HUES48 (cell line): Measurements from ENCODE around the gene FOXJ2.
"Not testable (repeated sequence)": the region's sequence is repeated elsewhere in the genome, so short reads cannot be mapped to it uniquely, and the experiment has no call there.

Experiments used
- H3K27ac ChIP-seq: one replicate; pipeline ENCODE4 v1.7.0; 2013; ENCODE audit warnings: low read depth, low read length, inconsistent platforms
- H3K27me3 ChIP-seq: 2 replicates; pipeline ENCODE4 v1.6.1; 2013; ENCODE audit warnings: mild to moderate bottlenecking, low read length; ENCODE audit not compliant: control insufficient read depth, insufficient read depth
- H3K36me3 ChIP-seq: 2 replicates; pipeline ENCODE4 v1.6.1; 2013; ENCODE audit warnings: low read length; ENCODE audit not compliant: control insufficient read depth, insufficient read depth
- H3K4me1 ChIP-seq: 2 replicates; pipeline ENCODE4 v1.6.1; 2013; ENCODE audit warnings: mild to moderate bottlenecking, low read length; ENCODE audit not compliant: control insufficient read depth, insufficient read depth
- H3K4me3 ChIP-seq: 2 replicates; pipeline ENCODE4 v1.5.1; 2013; ENCODE audit warnings: mild to moderate bottlenecking, low read depth, low read length
- H3K9ac ChIP-seq: 2 replicates; pipeline ENCODE4 v1.6.1; 2013; ENCODE audit warnings: mild to moderate bottlenecking, low read depth, low read length, moderate library complexity
- H3K9me3 ChIP-seq: 2 replicates; pipeline ENCODE4 v1.6.1; 2013; ENCODE audit warnings: low read length; ENCODE audit not compliant: control insufficient read depth, insufficient read depth

The FOXJ2 gene

DNA sequence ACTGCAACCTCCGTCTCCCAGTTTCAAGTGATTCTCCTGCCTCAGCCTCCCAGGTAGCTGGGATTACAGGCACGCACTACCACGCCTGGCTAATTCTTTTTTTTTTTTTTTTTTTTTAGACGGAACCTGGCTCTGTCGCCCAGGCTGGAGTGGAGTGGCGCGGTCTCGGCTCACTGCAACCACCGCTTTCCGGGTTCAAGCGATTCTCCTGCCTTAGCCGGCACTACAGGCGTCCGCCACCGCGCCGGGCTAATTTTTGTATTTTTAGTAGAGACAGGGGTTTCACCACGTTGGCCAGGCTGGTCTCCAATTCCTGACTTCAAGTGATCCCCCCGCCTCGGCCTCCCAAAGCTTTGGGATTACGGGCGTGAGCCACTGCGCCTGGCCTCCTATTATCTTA, 1.5 kb upstream of the FOXJ2 start:
- not testable (repeated sequence) for H3K27me3 ChIP-seq, H3K9ac ChIP-seq, H3K9me3 ChIP-seq, H3K4me3 ChIP-seq, H3K27ac ChIP-seq, H3K36me3 ChIP-seq
- peaks cover 21% of the 10 kb centered on the region for H3K4me1 ChIP-seq

DNA sequence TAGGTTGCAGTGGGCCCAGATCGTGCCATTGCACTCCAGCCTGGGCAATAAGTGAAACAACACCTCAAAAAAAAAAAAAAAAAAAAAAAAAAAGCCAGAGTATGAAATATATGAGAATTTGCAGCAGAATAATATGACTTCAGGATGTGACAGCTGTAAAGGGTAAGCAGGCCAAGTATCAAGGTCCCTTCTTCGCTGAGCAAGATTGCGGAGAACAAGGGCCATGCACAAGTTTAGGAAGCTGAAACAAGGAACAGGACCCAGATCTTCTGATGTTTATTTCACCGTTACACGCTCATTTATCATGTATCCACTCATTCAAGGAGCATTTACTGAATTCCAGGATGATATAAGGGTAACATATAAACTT, 659 bp upstream of the FOXJ2 start:
- Histone ChIP-seq H3K9me3 (no peaks in the 10 kb centered on the region), H3K4me3 (peak overlapping the region; percentile 85), H3K27me3 (no peaks in the 10 kb centered on the region), H3K4me1 (peaks cover 21% of the 10 kb centered on the region), H3K36me3 (no peaks in the 10 kb centered on the region), H3K27ac (no peak overlapping the region), H3K9ac (no peak overlapping the region; the same call in 1 of the 2 replicates)

DNA sequence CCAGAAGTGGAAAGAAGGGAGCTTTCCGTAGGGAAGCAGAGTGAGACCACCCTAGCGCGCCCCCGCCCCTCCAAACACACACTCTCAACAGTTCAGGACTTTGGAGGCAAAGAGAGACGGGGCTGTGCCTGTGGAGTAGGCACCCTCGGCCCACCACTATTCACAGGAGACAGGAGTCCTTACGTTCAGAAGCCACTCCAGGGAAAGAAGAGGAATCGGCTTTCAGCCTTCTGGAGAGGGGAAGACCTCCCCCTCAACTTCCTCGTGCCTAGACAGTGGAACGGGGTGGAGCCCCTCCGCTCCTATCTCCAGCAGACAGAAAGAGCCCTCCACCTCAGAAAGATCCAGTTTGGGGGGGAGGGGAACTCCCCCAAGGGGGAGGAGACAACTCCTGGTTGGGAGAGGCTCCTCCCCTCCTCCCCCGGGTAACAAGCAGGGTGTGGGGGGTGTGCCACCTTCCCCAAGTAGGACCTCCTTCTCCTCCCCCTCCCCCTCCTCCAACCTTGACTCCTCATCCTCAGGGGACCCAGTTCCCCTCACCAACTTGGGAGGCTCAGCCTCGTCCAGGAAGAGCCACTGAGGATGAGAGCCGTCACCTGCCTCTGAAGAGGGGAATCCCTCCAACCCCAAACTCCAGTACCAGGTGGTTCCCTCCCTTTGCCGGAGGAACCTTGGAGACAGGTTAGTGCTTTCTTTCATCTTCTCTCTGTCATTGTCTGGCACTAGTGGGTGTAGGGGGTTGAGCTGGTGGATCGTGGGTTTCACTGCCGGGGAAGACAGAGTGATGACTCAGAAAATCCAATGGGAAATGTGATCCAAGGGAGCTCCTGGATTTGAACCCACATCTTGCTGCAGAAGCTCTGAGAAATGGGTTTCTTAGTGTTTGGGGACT, 883 bp downstream of the FOXJ2 start:
- peak overlapping the region; percentile 85 for H3K4me3 ChIP-seq
- no peaks in the 10 kb centered on the region for H3K36me3 ChIP-seq
- no peaks in the 10 kb centered on the region for H3K9me3 ChIP-seq
- H3K9ac ChIP-seq, result peak overlapping the region; percentile 72
- no peaks in the 10 kb centered on the region for H3K27me3 ChIP-seq
- H3K27ac ChIP-seq, result peak overlapping the region; percentile 78
- peaks cover 36% of the 10 kb centered on the region for H3K4me1 ChIP-seq

DNA sequence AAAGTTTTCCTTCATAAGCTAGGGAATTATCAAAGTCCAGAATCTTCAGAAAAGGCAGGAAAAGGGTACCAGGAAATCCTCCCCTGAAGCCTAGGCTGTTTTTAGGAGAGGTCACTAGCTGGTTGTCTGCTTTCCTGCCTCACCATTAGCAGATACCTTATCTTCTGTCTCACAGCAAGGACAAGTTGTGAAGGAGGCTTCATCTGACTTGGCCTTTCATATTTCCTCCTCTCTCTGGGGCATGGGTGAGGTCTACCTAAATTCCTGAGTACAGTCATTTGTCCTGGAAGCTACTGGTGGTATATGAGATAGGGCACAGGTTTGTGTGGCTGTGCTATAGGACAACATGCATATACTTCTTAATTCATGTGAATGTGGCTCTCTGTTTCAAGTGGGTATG, 2.3 kb downstream of the FOXJ2 start:
- peaks cover 45% of the 10 kb centered on the region for H3K4me1 ChIP-seq
- 0 out of 2 replicates have a peak, but pooled peaks cover 3% of the 10 kb centered on the region for H3K36me3 ChIP-seq
- no peaks in the 10 kb centered on the region for H3K27me3 ChIP-seq
- no peaks in the 10 kb centered on the region for H3K9me3 ChIP-seq
- no peak overlapping the region for H3K4me3 ChIP-seq
- no peak overlapping the region for H3K9ac ChIP-seq
- no peak overlapping the region for H3K27ac ChIP-seq

DNA sequence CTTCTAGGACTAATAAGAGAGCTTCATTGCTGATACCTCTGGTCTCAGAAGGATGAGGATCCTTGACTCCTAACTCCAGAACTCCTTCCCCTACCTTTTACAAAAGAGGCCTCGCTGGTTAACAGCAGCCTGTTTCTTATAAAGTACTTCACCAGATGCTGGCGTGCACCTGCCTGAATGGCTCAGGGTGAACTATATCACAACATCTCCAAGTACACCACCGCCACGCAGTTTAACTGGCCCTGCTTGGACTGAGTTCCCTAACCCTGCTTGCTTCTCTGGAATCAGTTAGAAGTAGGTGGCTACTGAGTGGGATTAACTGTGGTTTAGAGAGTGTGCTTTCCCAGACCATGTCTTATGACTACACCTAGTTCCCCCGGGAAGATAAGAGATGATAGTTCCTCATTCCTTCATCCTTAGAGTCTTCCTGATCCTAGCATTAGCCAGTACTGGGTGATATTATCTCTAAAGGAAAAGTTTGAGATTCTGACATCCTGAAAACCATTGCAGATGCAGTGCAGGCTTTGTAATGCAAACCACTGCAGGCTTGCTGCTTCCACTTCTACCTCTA, 3.0 kb downstream of the FOXJ2 start:
- peaks cover 45% of the 10 kb centered on the region for H3K4me1 ChIP-seq
- H3K4me3 ChIP-seq, result 0 out of 2 replicates have a peak overlapping the region, but pooled peaks have one; percentile 5
- H3K27ac ChIP-seq, result peak overlapping the region; percentile 14
- no peaks in the 10 kb centered on the region for H3K9me3 ChIP-seq
- H3K27me3 ChIP-seq, result no peaks in the 10 kb centered on the region
- no peak overlapping the region for H3K9ac ChIP-seq
- 0 out of 2 replicates have a peak, but pooled peaks cover 6% of the 10 kb centered on the region for H3K36me3 ChIP-seq

DNA sequence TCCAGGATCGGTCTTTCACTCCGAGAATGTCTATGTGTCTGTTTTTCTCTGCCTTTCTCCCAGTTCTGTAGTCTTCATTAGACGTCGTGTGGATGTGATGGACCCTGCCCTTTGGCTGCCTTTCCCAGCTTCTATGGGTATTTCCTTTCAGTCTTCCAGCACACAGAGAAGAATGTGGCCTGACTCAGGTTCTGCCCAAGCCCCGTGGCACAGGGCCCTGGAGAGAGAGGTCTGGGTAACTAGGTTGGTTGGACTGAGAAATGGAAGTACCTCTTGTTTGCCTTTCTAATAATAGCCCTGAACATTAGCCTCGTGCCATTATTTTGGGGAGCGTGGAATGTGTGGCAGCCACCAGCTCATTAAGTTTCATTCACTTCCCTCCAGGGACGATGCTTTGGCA, 3.8 kb downstream of the FOXJ2 start:
- H3K4me3 ChIP-seq, result no peak overlapping the region
- H3K9me3 ChIP-seq, result no peaks in the 10 kb centered on the region
- H3K27me3 ChIP-seq, result no peaks in the 10 kb centered on the region
- H3K4me1 ChIP-seq, result peaks cover 45% of the 10 kb centered on the region
- H3K9ac ChIP-seq, result no peak overlapping the region
- 0 out of 2 replicates have a peak, but pooled peaks cover 9% of the 10 kb centered on the region for H3K36me3 ChIP-seq
- no peak overlapping the region for H3K27ac ChIP-seq

DNA sequence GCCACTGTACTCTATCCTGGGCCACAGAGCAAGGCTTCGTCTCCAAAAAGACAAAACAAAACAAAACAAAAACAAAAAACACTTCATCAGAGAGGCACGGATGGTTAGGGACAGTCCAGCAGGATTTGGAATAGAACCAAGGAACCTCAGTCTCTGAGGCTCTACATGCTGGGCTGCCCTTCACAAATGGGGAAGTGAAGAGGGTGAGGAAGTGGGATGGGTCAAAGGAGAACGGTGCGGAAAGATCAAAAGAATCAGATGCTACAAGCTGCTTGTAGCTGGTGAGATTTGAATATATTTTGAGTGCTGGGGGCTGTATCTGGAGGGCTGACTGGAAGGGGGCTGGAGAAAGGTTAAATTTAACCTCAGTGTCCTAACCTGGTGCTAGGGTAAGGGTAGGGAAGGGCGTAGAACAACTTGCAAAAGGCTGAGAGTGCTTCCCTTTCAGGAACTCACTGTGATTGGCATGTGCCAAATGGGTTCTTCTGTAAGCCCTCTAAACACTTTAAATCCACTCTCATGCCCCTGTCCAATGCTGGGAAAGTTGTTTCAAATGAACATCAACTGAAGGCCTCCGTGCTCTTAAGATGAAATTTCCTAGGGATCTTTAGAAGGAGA, 4.6 kb downstream of the FOXJ2 start:
- no peak overlapping the region for H3K9ac ChIP-seq
- no peak overlapping the region for H3K27ac ChIP-seq
- H3K4me1 ChIP-seq, result peaks cover 42% of the 10 kb centered on the region
- no peak overlapping the region for H3K4me3 ChIP-seq
- no peaks in the 10 kb centered on the region for H3K27me3 ChIP-seq
- H3K9me3 ChIP-seq, result no peaks in the 10 kb centered on the region
- 0 out of 2 replicates have a peak, but pooled peaks cover 11% of the 10 kb centered on the region for H3K36me3 ChIP-seq

DNA sequence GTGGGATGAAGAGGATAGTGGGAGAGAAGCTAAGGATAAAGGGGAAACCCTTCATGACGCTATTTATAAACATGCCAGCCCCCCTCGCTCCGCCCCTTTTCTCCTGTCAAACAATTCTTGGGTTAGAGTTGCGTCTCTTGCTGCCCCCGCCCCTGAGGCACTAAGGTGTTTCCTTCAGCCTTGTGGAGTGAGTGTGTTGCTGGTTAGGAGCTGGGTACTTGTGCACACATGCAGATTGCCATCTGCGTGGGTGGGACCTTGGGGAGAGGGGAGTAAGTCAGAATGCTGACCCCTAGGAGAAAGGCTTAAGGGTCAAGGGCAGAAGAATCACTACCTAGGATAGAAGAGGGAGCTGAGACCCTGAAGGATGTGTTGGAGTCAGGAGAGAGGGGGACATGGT, 5.4 kb downstream of the FOXJ2 start:
- H3K27me3 ChIP-seq, result no peaks in the 10 kb centered on the region
- H3K9ac ChIP-seq, result no peak overlapping the region
- H3K4me1 ChIP-seq, result peaks cover 42% of the 10 kb centered on the region
- peak overlapping the region; percentile 76 for H3K27ac ChIP-seq
- H3K4me3 ChIP-seq, result peak overlapping the region; percentile 57
- peaks cover 16% of the 10 kb centered on the region; the same call in 1 of the 2 replicates for H3K36me3 ChIP-seq
- no peaks in the 10 kb centered on the region for H3K9me3 ChIP-seq

DNA sequence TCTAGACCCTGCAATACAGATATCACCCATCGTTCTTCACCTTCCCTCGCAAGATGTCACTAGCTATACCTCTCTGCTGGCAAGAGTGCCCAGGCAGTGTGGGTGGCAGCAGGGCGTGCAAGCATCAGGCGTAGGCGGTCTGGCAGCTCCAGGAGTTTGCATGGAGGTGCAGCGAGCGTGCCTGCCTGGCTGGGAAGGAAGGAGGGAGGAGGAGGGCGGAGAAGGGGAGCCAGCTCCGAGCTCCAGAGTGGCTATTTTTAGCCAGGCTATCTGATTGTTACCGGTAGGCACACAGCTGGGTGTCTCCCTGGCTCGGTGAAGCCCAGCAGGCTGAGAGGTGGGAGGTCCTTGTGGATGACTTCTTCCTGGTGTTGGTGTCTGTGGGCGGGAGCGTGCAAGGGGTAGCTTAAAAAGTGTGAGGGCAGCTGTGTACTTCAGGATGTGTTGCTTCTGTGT, 6.2 kb downstream of the FOXJ2 start:
- Histone ChIP-seq H3K27me3 (no peaks in the 10 kb centered on the region), H3K9me3 (no peaks in the 10 kb centered on the region), H3K36me3 (peaks cover 21% of the 10 kb centered on the region), H3K27ac (peak overlapping the region; percentile 76), H3K4me1 (peaks cover 40% of the 10 kb centered on the region), H3K9ac (peak overlapping the region; percentile 26; the same call in 1 of the 2 replicates), H3K4me3 (peak overlapping the region; percentile 57)

DNA sequence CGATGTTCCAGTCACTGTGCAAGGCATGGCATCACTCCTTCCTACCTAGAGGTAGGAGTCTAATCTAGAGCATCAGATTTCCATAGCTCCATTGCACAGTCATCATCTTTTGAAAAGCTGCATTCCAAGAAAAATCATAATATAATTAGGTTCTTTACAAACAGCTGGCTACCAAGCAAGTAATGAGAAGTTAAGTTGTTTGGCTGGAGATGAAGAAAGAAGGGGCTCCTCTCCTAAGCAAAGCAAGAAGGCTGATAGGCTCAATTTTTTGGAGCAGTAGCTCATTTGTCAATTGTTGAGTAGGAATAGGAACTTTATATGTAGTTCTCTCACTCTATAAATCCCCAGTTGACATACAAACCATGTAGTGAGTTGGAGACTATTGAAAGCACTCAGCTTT, 8.3 kb downstream of the FOXJ2 start:
- Histone ChIP-seq H3K36me3 (peaks cover 31% of the 10 kb centered on the region), H3K9me3 (no peaks in the 10 kb centered on the region), H3K4me1 (peaks cover 25% of the 10 kb centered on the region), H3K27me3 (no peaks in the 10 kb centered on the region), H3K27ac (no peak overlapping the region), H3K9ac (no peak overlapping the region), H3K4me3 (no peak overlapping the region)
